Stimulated activated CD4-positive, alpha-beta T cell treated with anti-CD3 and anti-CD28 coated beads, Interleukin-4, amount 100 ng/mL, for 1 hour (primary cell): ENCODE results near the gene HRH2.
"Not testable (repeated sequence)": the region's sequence is repeated elsewhere in the genome, so short reads cannot be mapped to it uniquely, and the experiment has no call there.

Source experiments
- DNase-seq: peaks from one replicate; pipeline ENCODE4 v3.0.0-alpha.2; 2020

The HRH2 gene

GRCh38 chr5:175745210-175745609 is 87.3 kb downstream of the HRH2 start:
- no peak for DNase-seq

GRCh38 chr5:175746851-175747250 is 89.0 kb downstream of the HRH2 start:
- no peak for DNase-seq

GRCh38 chr5:175747539-175748060 is 89.7 kb downstream of the HRH2 start:
- no peak for DNase-seq

- no peak for DNase-seq
These were observed 90.8 kb downstream of the HRH2 start for GRCh38 chr5:175748650-175749049.

- no peak for DNase-seq
These were observed 91.7 kb downstream of the HRH2 start for GRCh38 chr5:175749591-175749990.

- DNase-seq = no peak
These were observed 92.7 kb downstream of the HRH2 start for GRCh38 chr5:175750511-175750931.

GRCh38 chr5:175751369-175751768 is 93.5 kb downstream of the HRH2 start:
- DNase-seq = no peak

- no peak for DNase-seq
These were observed 95.1 kb downstream of the HRH2 start for GRCh38 chr5:175752826-175753535.

- DNase-seq = no peak
These were observed 95.9 kb downstream of the HRH2 start for GRCh38 chr5:175753536-175754402.

- not testable (repeated sequence) for DNase-seq
These were observed 102.1 kb downstream of the HRH2 start for GRCh38 chr5:175759991-175760390.
